DOHH2 (cell line): Measurements from ENCODE around the gene CCR6.
"Not testable (repeated sequence)": the region's sequence is repeated elsewhere in the genome, so short reads cannot be mapped to it uniquely, and the experiment has no call there.

Source experiments
- H3F3A ChIP-seq: fragments of 200-600 bp; sonication (generic), shearing (Covaris generic); 2 replicates; pipeline ENCODE4 v1.6.0; 2016; ENCODE audit warnings: antibody characterized with exemption, mild to moderate bottlenecking; ENCODE audit not compliant: control insufficient read depth, insufficient read depth
- H3K27ac ChIP-seq: fragments of 200-600 bp; sonication (generic); 2 replicates; pipeline ENCODE4 v1.5.1; 2014; ENCODE audit warnings: low read depth, mild to moderate bottlenecking, low read length, moderate library complexity
- H3K27me3 ChIP-seq: fragments of 200-600 bp; sonication (generic); 2 replicates; pipeline ENCODE4 v1.6.1; 2014; ENCODE audit warnings: mild to moderate bottlenecking, low read length, mixed read lengths; ENCODE audit not compliant: control insufficient read depth
- H3K36me3 ChIP-seq: fragments of 200-600 bp; sonication (generic); 2 replicates; pipeline ENCODE4 v1.6.1; 2014; ENCODE audit warnings: mild to moderate bottlenecking, low read length, moderate library complexity, mixed read lengths; ENCODE audit not compliant: control insufficient read depth
- H3K4me1 ChIP-seq: fragments of 200-600 bp; sonication (generic); 2 replicates; pipeline ENCODE4 v1.6.1; 2014; ENCODE audit warnings: mild to moderate bottlenecking, low read length, mixed read lengths; ENCODE audit not compliant: control insufficient read depth
- H3K4me2 ChIP-seq: fragments of 200-600 bp; sonication (generic); 2 replicates; pipeline ENCODE4 v1.6.0; 2014; ENCODE audit warnings: mild to moderate bottlenecking, low read length, moderate library complexity
- H3K4me3 ChIP-seq: fragments of 200-600 bp; sonication (generic); 2 replicates; pipeline ENCODE4 v1.5.1; 2014; ENCODE audit warnings: mild to moderate bottlenecking, low read length, mixed read lengths
- H3K79me2 ChIP-seq: fragments of 200-600 bp; sonication (generic); 2 replicates; pipeline ENCODE4 v1.6.1; 2014; ENCODE audit warnings: mild to moderate bottlenecking, low read length, mixed read lengths; ENCODE audit not compliant: control insufficient read depth
- H3K9me2 ChIP-seq: fragments of 200-600 bp; sonication (generic); replicated peaks from 2 replicates; pipeline ENCODE4 v1.6.1; 2014; ENCODE audit warnings: mild to moderate bottlenecking, low read length, mixed read lengths; ENCODE audit not compliant: control insufficient read depth
- H3K9me3 ChIP-seq: fragments of 200-600 bp; sonication (generic); 2 replicates; pipeline ENCODE4 v1.6.1; 2014; ENCODE audit warnings: antibody characterized with exemption, low read length, mixed read lengths; ENCODE audit not compliant: control insufficient read depth, insufficient read depth
- H4K20me1 ChIP-seq: fragments of 200-600 bp; sonication (generic); 2 replicates; pipeline ENCODE4 v1.6.0; 2014; ENCODE audit warnings: low read depth, mild to moderate bottlenecking, antibody characterized with exemption, low read length, moderate library complexity; ENCODE audit not compliant: control insufficient read depth, insufficient read depth
- CTCF ChIP-seq: fragments of 200-600 bp; sonication (generic); IDR thresholded peaks from one replicate; pipeline ENCODE4 v1.5.1; 2014; ENCODE audit warnings: antibody characterized with exemption, mild to moderate bottlenecking, low read depth, low read length; ENCODE audit not compliant: poor library complexity, severe bottlenecking
- EZH2phosphoT487 ChIP-seq: fragments of 200-600 bp; sonication (generic); IDR thresholded peaks from 2 replicates; pipeline ENCODE4 v1.6.1; 2017; ENCODE audit warnings: borderline replicate concordance, mild to moderate bottlenecking, antibody characterized with exemption, low read length, moderate library complexity, mixed read lengths

Gene CCR6

GRCh38 chr6:167164261-167164660, 41.4 kb downstream of the CCR6 start:
- no peak overlapping the region for H3K4me2 ChIP-seq

GRCh38 chr6:167165858-167166471, 43.1 kb downstream of the CCR6 start:
- no peak overlapping the region for H3K27ac ChIP-seq
- no peaks in the 10 kb centered on the region for H3K9me3 ChIP-seq
- no peaks in the 10 kb centered on the region for H3K36me3 ChIP-seq
- H4K20me1 ChIP-seq = no peaks in the 10 kb centered on the region
- no peak overlapping the region for H3K4me3 ChIP-seq
- no peak for TF ChIP-seq CTCF
- no peak for TF ChIP-seq EZH2phosphoT487
- no peaks in the 10 kb centered on the region for H3K79me2 ChIP-seq
- peaks cover 11% of the 10 kb centered on the region for H3K27me3 ChIP-seq
- no peaks in the 10 kb centered on the region for H3F3A ChIP-seq
- no peaks in the 10 kb centered on the region for H3K9me2 ChIP-seq
- no peaks in the 10 kb centered on the region for H3K4me1 ChIP-seq
- no peak overlapping the region for H3K4me2 ChIP-seq

More at GRCh38 chr6:167164261-167164660, 41.4 kb downstream of the CCR6 start:
- Histone ChIP-seq H3K4me1 (no peaks in the 10 kb centered on the region), H3K4me3 (no peak overlapping the region), H3F3A (no peaks in the 10 kb centered on the region), H3K9me2 (no peaks in the 10 kb centered on the region), H3K27ac (no peak overlapping the region), H3K79me2 (no peaks in the 10 kb centered on the region), H3K36me3 (no peaks in the 10 kb centered on the region), H4K20me1 (no peaks in the 10 kb centered on the region), H3K9me3 (no peaks in the 10 kb centered on the region), H3K27me3 (peaks cover 11% of the 10 kb centered on the region)
- TF ChIP-seq CTCF (no peak), EZH2phosphoT487 (no peak)

- not testable (repeated sequence) for H3K9me2 ChIP-seq, H3K27ac ChIP-seq, H3K4me2 ChIP-seq, H3K4me1 ChIP-seq, H3K9me3 ChIP-seq, H4K20me1 ChIP-seq, H3K79me2 ChIP-seq, H3K36me3 ChIP-seq, H3K4me3 ChIP-seq, H3F3A ChIP-seq
- peaks cover 11% of the 10 kb centered on the region for H3K27me3 ChIP-seq
Observed at GRCh38 chr6:167167699-167168098, 44.8 kb downstream of the CCR6 start.

GRCh38 chr6:167168296-167168695, 45.4 kb downstream of the CCR6 start:
- not testable (repeated sequence) for H3K9me2 ChIP-seq, H3K4me2 ChIP-seq, H3K79me2 ChIP-seq, H3K27ac ChIP-seq, H3F3A ChIP-seq, H3K9me3 ChIP-seq, H3K36me3 ChIP-seq, H4K20me1 ChIP-seq, H3K4me3 ChIP-seq, H3K4me1 ChIP-seq
- peaks cover 11% of the 10 kb centered on the region for H3K27me3 ChIP-seq

- H3K27me3 ChIP-seq = peaks cover 11% of the 10 kb centered on the region
- H3K79me2 ChIP-seq, H3K4me3 ChIP-seq, H4K20me1 ChIP-seq, H3K9me2 ChIP-seq, H3K27ac ChIP-seq, H3K4me1 ChIP-seq, H3K36me3 ChIP-seq, H3F3A ChIP-seq, H3K9me3 ChIP-seq, H3K4me2 ChIP-seq: not testable (repeated sequence)
Observed at GRCh38 chr6:167169867-167170266, 47.0 kb downstream of the CCR6 start.

- not testable (repeated sequence) for H3K27ac ChIP-seq, H3K9me2 ChIP-seq, H3K4me3 ChIP-seq, H4K20me1 ChIP-seq, H3F3A ChIP-seq, H3K4me2 ChIP-seq, H3K4me1 ChIP-seq, H3K79me2 ChIP-seq, H3K27me3 ChIP-seq, H3K9me3 ChIP-seq, H3K36me3 ChIP-seq
Observed at GRCh38 chr6:167171300-167171699, 48.4 kb downstream of the CCR6 start.

GRCh38 chr6:167172011-167172410, 49.1 kb downstream of the CCR6 start:
- H3K9me2 ChIP-seq, H3K9me3 ChIP-seq, H3K27ac ChIP-seq, H3K79me2 ChIP-seq, H3K27me3 ChIP-seq, H3F3A ChIP-seq, H3K4me3 ChIP-seq, H4K20me1 ChIP-seq, H3K36me3 ChIP-seq, H3K4me1 ChIP-seq, H3K4me2 ChIP-seq: not testable (repeated sequence)
